ENCODE measurements around the gene TAGLN2.

- TF ChIP-seq POLR2A (IDR thresholded peaks at IDR 0.05), result no peak
- TF ChIP-seq CTCF (IDR thresholded peaks at IDR 0.05), result no peak
These were observed 28.8 kb downstream of the TAGLN2 start for GRCh38 chr1:159896546-159896930.
